Activated CD4-positive, alpha-beta T cell treated with anti-CD3 and anti-CD28 coated beads for 36 hours (primary cell): ENCODE data around the gene IKZF2. TPM values are rescaled to one million over a fixed set of nuclear protein-coding genes. Genes with fewer than 3 reads are reported as not detected.

Experiments used
- ATAC-seq: fragments of 200-7000 bp; cut with Tn5 transposase; one replicate; pipeline ENCODE4 v1.10.0; 2021; ENCODE audit warnings: mild to moderate bottlenecking, moderate library complexity
- CTCF ChIA-PET: fragments of 350-600 bp; sonication (Branson Sonifier 250); formaldehyde crosslinking; loops from one replicate; lab custom pipeline; 2021; ENCODE audit warnings: antibody characterized with exemption; lab: Charles Lee
- POLR2A ChIA-PET: fragments of 350-600 bp; sonication (Branson Sonifier 250); formaldehyde crosslinking; loops from one replicate; lab custom pipeline; 2021; ENCODE audit warnings: antibody characterized with exemption, inconsistent platforms; lab: Charles Lee
- DNase-seq: peaks from one replicate; pipeline ENCODE4 v3.0.0-alpha.2; 2020
- H3K27ac Mint-ChIP-seq: one replicate; pipeline ENCODE4 v1.8.0; 2021; ENCODE audit warnings: mixed read lengths
- H3K27me3 Mint-ChIP-seq: one replicate; pipeline ENCODE4 v1.8.0; 2021; ENCODE audit warnings: mixed read lengths
- H3K36me3 Mint-ChIP-seq: one replicate; pipeline ENCODE4 v1.8.0; 2021; ENCODE audit warnings: low read depth, mixed read lengths
- H3K4me1 Mint-ChIP-seq: one replicate; pipeline ENCODE4 v1.8.0; 2021; ENCODE audit warnings: mixed read lengths
- H3K4me3 Mint-ChIP-seq: one replicate; pipeline ENCODE4 v1.8.0; 2021; ENCODE audit warnings: mild to moderate bottlenecking, moderate library complexity, mixed read lengths
- H3K9me3 Mint-ChIP-seq: one replicate; pipeline ENCODE4 v1.8.0; 2021; ENCODE audit warnings: low read depth, mixed read lengths
- intact Hi-C, 2 experiments: fragments of 100-400 bp; cut with DNase I in 1 of 2; cut with micrococcal nuclease in 1 of 2; formaldehyde crosslinking; loops; one replicate each; pipeline versions ENCODE4 v1.14.2 to v1.15.1; 2022 to 2024; cut with DNase I, micrococcal nuclease
- total RNA-seq, 2 experiments: library from RNA; stranded (reverse); gene quantifications; one replicate each; pipeline ENCODE4 v1.2.3, GENCODE V29; 2021

The IKZF2 gene
- total RNA-seq, 2 experiments from 2014 or later: 6.3 to 8.3 TPM

DNA sequence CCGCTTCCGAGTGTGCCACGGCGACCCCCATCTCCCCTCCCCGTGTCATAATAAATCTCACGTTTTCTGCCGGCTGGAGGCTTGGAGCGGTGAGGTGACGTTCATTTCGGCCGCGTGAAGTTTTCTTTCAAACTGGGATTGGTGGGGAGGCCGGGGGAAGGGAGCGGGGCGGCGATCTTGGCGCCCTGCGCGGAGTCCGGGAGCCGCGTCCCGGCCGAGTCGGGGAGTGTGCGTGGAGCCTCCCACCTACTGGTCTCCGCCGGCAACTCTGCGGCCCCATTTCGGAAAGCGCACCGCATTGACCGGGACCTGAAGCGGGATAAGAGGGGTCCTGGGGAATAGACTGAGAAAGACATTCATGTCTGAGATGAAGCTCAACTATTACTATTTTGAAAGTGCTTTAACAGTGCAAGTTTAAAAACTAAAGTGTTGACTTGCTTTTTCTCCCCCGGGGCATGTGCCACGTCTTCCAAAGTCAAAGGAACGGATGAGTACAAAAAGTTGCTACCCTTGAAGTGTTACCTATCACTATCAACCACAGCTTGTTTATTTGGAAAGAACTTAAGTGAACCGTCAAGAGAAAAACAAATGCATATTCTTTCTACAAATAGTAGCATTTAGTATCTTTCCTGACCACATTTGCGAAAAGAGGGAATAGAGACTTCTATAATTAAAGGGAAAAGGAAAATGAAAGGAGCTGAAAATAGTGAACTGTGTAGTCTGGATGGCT lies 818 bp upstream of the IKZF2 start:
- DNase-seq (peak; percentile 55), ATAC-seq (peak; percentile 18)
- intact Hi-C loops: loop anchor here (2.0 to 5.0 kb wide), 5 partner anchors 33 to 235 kb away; partner anchors contain the start of gene SPAG16 (in 1 of the 2)
- peak overlapping the region; percentile 77 for H3K27ac Mint-ChIP-seq
- CTCF ChIA-PET: interaction anchor here (0.7 to 1.9 kb wide), 7 partner anchors 20 to 493 kb away, joined by 3 to 5 read pairs (median 4); no protein-coding TSS in a partner anchor
- POLR2A ChIA-PET: no interaction called here
- no peaks in the 10 kb centered on the region for H3K9me3 Mint-ChIP-seq
- peaks cover 39% of the 10 kb centered on the region for H3K4me1 Mint-ChIP-seq
- H3K4me3 Mint-ChIP-seq: peak overlapping the region; percentile 88
- H3K27me3 Mint-ChIP-seq: peaks cover 32% of the 10 kb centered on the region
- no peaks in the 10 kb centered on the region for H3K36me3 Mint-ChIP-seq

DNA sequence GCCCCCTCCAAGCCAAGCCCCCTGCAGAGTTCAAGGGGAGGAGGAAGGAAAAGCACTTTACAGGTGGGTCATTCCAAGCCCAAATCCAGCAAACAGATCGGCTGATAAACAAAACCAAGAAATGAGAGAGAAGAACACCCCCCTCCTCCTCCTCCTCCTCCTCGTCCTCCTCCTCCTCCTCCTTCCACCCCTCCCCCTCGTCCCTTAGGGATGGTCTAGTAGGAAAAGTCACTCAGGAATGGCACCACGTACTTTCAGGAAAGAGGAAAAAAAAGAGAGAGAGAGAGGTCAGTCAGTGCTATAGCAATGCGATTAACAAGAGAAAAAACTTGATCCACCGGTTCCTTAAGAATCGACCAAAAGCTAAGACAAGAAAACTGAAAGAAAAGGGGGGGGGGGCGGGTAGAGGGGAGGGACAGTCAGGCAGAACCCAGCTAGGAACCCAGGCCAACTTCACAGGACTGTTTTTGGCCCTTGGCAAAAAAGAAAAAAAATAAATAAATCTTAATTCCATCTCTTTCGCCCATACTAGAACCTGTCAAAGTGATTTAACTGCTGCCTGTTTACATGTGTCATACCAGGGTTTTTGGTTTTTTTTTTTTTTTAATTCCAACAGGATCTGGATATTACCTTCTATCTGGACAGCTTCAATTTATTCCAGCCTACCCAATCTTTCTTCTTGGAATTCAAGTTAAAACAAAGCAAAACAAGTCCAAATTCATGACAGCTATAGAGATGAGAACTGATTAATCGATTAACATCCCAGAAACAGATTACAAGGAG lies 906 bp downstream of the IKZF2 start:
- DNase-seq: no peak
- CTCF ChIA-PET: interaction anchor here (0.6 to 1.6 kb wide), 4 partner anchors 38 to 463 kb away, joined by 3 to 4 read pairs (median 3); no protein-coding TSS in a partner anchor
- Mint-ChIP-seq H3K9me3 (no peaks in the 10 kb centered on the region), H3K4me1 (peaks cover 36% of the 10 kb centered on the region), H3K36me3 (no peaks in the 10 kb centered on the region), H3K27ac (peak overlapping the region; percentile 82), H3K27me3 (peaks cover 28% of the 10 kb centered on the region), H3K4me3 (peak overlapping the region; percentile 88)
- intact Hi-C loops: loop anchor here (1.0 to 5.0 kb wide), 5 partner anchors 134 to 236 kb away; no protein-coding TSS in a partner anchor
- no peak for ATAC-seq
- POLR2A ChIA-PET: interaction anchor here (0.7 kb wide), 2 partner anchors 59 to 301 kb away, joined by 4 read pairs; no protein-coding TSS in a partner anchor

DNA sequence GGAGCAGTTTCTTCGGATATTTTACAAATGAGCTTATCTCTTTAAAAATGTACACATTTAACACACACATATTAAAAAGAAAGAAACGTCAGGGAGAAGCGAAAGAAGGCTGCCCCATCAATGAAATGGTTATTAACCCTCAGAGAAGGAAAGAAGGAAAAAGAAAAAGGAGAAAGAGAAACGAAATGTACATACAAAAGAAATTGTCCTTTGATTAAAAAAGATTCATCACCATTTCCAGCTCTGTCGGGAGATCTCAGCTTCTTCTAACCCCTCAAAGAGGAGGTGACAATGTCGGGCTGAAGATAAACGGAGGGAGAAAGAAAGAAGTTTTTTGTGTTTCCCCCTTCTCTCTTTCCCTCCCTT lies 1.5 kb downstream of the IKZF2 start:
- Mint-ChIP-seq H3K27ac (peak overlapping the region; percentile 82), H3K4me3 (peak overlapping the region; percentile 88), H3K36me3 (no peaks in the 10 kb centered on the region), H3K4me1 (peaks cover 39% of the 10 kb centered on the region), H3K27me3 (peaks cover 28% of the 10 kb centered on the region), H3K9me3 (no peaks in the 10 kb centered on the region)
- no peak for ATAC-seq
- ChIA-PET CTCF (interaction anchor here (1.3 kb wide), 2 partner anchors 24 to 462 kb away, joined by 3 to 4 read pairs; no protein-coding TSS in a partner anchor), POLR2A (interaction anchor here (0.7 kb wide), 2 partner anchors 58 to 301 kb away, joined by 4 read pairs; no protein-coding TSS in a partner anchor)
- no peak for DNase-seq
- intact Hi-C loops: loop anchor here (2.0 to 5.0 kb wide), 5 partner anchors 48 to 235 kb away; no protein-coding TSS in a partner anchor

DNA sequence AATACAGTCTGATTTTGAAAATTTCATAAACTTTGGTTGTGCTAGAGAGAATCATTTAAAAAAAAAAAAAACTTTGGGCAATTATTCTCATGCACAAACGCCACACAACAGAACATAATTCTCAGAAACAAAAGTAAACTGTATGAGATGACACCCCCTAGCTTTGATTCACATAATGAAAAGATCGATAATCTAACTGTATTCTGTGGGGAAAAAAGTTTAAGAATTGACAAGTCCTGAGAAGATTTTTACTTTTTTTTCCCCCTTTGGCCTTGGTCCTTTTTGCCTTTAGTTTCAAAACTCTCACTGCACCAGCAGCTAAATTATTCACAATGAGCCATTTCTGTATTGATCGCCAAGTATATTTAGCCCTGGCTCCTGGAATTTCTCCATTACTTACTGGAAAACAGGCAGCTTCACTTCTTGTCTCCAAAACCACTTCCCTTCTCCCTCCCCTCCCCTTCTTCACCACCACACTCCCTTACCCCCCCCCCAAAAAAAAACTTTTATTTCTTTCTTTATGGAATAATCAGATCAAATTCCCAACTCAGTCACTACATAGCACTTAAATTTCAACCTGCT lies 2.0 kb downstream of the IKZF2 start:
- DNase-seq (no peak), ATAC-seq (no peak)
- CTCF ChIA-PET: interaction anchor here (0.6 to 1.3 kb wide), 5 partner anchors 11 to 279 kb away, joined by 3 to 5 read pairs (median 4); no protein-coding TSS in a partner anchor
- H3K9me3 Mint-ChIP-seq: no peaks in the 10 kb centered on the region
- POLR2A ChIA-PET: interaction anchor here (0.6 to 0.7 kb wide), 3 partner anchors 58 to 300 kb away, joined by 4 to 6 read pairs (median 4); no protein-coding TSS in a partner anchor
- peaks cover 39% of the 10 kb centered on the region for H3K4me1 Mint-ChIP-seq
- no peaks in the 10 kb centered on the region for H3K36me3 Mint-ChIP-seq
- peaks cover 28% of the 10 kb centered on the region for H3K27me3 Mint-ChIP-seq
- intact Hi-C loops: loop anchor here in 1 of 2 experiments (5.0 kb wide), 1 partner anchor 47 kb away; no protein-coding TSS in a partner anchor
- peak overlapping the region; percentile 88 for H3K4me3 Mint-ChIP-seq
- H3K27ac Mint-ChIP-seq: peak overlapping the region; percentile 82

DNA sequence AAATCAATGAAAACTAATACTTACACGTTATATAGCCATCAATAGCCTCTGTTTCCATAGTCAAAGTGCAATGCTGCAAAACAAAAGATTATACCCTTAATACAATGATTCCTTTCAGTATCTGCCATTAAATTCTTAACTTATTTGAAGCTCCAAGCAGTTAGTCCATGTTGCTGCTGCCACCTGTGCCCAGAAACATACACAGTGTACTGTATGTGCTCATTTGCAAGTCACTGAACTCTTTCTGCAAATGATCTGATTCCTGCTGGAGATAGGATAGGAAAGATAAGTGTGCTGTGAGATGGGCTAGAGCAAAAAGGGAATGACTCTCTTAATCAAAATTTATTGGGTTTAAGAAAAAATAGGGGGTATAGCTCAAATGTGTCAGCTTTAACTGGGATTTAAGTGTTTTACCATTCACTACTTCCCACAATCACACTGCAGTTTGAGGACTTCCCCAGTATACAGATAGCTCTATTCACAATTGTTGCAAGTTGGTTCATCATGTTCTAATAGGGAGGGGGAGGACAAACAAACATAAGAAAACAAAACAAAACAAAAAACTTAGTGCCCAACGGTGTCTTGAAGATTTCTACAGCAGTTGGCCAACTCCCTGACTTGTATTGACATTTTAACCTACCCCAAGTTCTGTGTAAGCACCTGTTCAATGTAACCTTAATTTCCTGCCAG lies 2.7 kb downstream of the IKZF2 start:
- POLR2A ChIA-PET: interaction anchor here (0.6 kb wide), 1 partner anchor 284 kb away, joined by 6 read pairs; no protein-coding TSS in a partner anchor
- Mint-ChIP-seq H3K9me3 (no peaks in the 10 kb centered on the region), H3K4me3 (peak overlapping the region; percentile 88), H3K27me3 (peaks cover 27% of the 10 kb centered on the region), H3K27ac (peak overlapping the region; percentile 77), H3K4me1 (peaks cover 37% of the 10 kb centered on the region), H3K36me3 (no peaks in the 10 kb centered on the region)
- ATAC-seq (no peak), DNase-seq (no peak)
- intact Hi-C loops: loop anchor here in 1 of 2 experiments (5.0 kb wide), 1 partner anchor 46 kb away; no protein-coding TSS in a partner anchor
- CTCF ChIA-PET: interaction anchor here (0.6 to 1.3 kb wide), 6 partner anchors 11 to 278 kb away, joined by 3 to 5 read pairs (median 4); no protein-coding TSS in a partner anchor

DNA sequence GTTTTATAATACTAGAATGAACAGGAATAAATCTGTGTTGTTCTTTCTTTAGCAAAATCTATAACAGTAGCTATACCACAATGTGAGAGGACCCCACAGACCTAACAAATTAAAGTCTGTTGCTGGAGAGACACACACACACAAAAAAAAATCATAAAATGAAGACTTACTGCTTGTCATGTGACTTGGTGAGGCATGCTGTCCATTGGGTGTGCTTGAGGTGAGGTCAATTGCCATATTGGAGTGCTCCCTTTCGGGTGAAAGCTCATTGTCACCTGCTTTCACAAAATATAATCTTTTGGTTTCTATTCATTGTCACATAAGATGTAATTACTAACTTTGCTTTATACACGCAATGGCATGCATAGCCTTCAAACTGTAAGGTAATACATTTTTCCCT lies 3.9 kb downstream of the IKZF2 start:
- H3K36me3 Mint-ChIP-seq: no peaks in the 10 kb centered on the region
- POLR2A ChIA-PET: interaction anchor here (0.7 to 1.2 kb wide), 3 partner anchors 40 to 58 kb away, joined by 3 to 6 read pairs (median 4); no protein-coding TSS in a partner anchor
- CTCF ChIA-PET: interaction anchor here (0.8 to 1.4 kb wide), 3 partner anchors 182 to 284 kb away, joined by 3 to 4 read pairs (median 3); no protein-coding TSS in a partner anchor
- peak overlapping the region; percentile 46 for H3K4me3 Mint-ChIP-seq
- peak; percentile 29 for DNase-seq
- no peaks in the 10 kb centered on the region for H3K9me3 Mint-ChIP-seq
- no peak for ATAC-seq
- H3K27me3 Mint-ChIP-seq: peaks cover 23% of the 10 kb centered on the region
- peaks cover 31% of the 10 kb centered on the region for H3K4me1 Mint-ChIP-seq
- peak overlapping the region; percentile 37 for H3K27ac Mint-ChIP-seq
- intact Hi-C loops: loop anchor here in 1 of 2 experiments (5.0 kb wide), 1 partner anchor 45 kb away; no protein-coding TSS in a partner anchor

DNA sequence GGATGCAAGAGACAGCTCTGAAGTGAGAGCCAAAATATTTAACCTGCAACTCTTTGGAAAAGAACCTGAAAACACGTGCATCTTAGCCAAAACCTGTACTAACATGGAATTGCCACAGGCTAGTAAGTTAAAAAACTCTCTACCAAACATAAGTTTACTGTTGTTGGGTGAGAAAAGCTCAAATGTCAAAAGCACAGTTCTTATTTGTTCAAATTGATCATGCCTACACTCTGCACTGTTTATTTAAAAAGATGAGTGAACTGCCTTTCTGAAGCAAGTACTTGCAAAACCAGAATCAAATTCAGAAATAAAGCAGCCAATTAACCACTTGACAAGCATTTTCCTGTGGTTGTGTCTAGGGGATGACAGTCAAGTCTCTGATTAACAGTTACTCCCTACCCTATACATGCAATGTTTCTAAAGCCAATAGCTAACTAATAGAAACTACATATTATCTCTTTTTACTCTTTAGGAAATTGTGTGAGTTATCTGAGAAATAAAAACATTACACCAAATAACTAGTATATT lies 5.6 kb downstream of the IKZF2 start:
- Mint-ChIP-seq H3K4me3 (peak overlapping the region; percentile 49), H3K27ac (peak overlapping the region; percentile 42)

DNA sequence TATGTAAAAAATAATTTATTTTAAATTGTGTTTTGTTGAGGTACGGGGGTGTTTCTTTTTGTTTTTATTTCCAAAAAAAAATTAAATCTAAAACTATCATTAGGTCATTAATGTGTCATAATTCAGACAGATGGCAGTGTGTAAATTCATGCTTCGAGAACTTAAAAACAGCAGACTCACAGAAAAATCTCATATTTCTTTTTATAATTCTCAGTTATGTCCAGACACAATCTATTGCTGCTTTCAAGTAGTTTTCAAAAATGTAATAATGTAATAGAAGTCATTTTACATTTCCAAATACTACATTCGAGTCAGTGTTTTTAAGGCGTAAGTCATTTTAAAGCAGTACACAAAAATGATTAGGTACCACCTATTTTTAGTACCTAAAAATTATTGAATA lies 14.3 kb downstream of the IKZF2 start:
- H3K27ac Mint-ChIP-seq: no peak overlapping the region
- POLR2A ChIA-PET: no interaction called here

More for the DNA sequence above, 5.6 kb downstream of the IKZF2 start:
- no peaks in the 10 kb centered on the region for H3K36me3 Mint-ChIP-seq
- H3K27me3 Mint-ChIP-seq: peaks cover 15% of the 10 kb centered on the region
- H3K9me3 Mint-ChIP-seq: no peaks in the 10 kb centered on the region
- ChIA-PET POLR2A (interaction anchor here (0.6 kb wide), 1 partner anchor 185 kb away, joined by 3 read pairs; no protein-coding TSS in a partner anchor), CTCF (interaction anchor here (1.4 to 1.6 kb wide), 3 partner anchors 8 to 25 kb away, joined by 3 to 4 read pairs (median 4); no protein-coding TSS in a partner anchor)
- DNase-seq (no peak), ATAC-seq (peak; percentile 16)
- peaks cover 25% of the 10 kb centered on the region for H3K4me1 Mint-ChIP-seq
- intact Hi-C loops: loop anchor here in 1 of 2 experiments (5.0 kb wide), 1 partner anchor 43 kb away; no protein-coding TSS in a partner anchor

DNA sequence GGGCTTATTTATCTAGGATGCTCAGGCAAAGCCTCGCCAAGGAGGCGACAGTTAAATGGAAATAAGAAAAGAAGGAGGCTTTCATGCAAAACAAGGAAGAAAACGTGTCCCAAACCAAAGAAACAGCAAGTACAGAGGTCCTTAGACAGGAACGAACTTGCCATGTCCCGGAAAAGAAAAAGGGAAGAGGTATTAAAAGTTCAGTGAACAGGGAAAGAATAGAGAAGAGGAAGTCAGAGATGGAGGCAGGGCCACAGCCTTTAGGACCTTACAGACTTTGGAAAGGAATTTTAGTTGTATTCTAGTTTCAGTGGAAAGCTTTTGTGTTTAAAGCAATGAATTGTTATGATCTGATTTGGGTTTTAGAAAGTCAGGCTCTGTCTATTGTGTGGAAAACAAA lies 22.1 kb downstream of the IKZF2 start:
- no peak for ATAC-seq
- no peaks in the 10 kb centered on the region for H3K27me3 Mint-ChIP-seq
- CTCF ChIA-PET: interaction anchor here (1.6 kb wide), 1 partner anchor 19 kb away, joined by 5 read pairs; no protein-coding TSS in a partner anchor
- no peak overlapping the region for H3K4me3 Mint-ChIP-seq
- H3K9me3 Mint-ChIP-seq: no peaks in the 10 kb centered on the region
- POLR2A ChIA-PET: no interaction called here
- intact Hi-C loops: no loop called here
- DNase-seq: no peak
- H3K27ac Mint-ChIP-seq: peak overlapping the region; percentile 17
- no peaks in the 10 kb centered on the region for H3K36me3 Mint-ChIP-seq
- peaks cover 6% of the 10 kb centered on the region for H3K4me1 Mint-ChIP-seq

More for the DNA sequence above, 14.3 kb downstream of the IKZF2 start:
- Mint-ChIP-seq H3K27me3 (no peaks in the 10 kb centered on the region), H3K9me3 (no peaks in the 10 kb centered on the region), H3K36me3 (peaks cover 2% of the 10 kb centered on the region), H3K4me3 (no peak overlapping the region), H3K4me1 (no peaks in the 10 kb centered on the region)
- CTCF ChIA-PET: no interaction called here
- intact Hi-C loops: no loop called here
- DNase-seq (no peak), ATAC-seq (no peak)
